Measurements from ENCODE around the gene HEBP2. TPM values are rescaled to one million over a fixed set of nuclear protein-coding genes. Genes with fewer than 3 reads are reported as not detected.
"Not testable (repeated sequence)": the region's sequence is repeated elsewhere in the genome, so short reads cannot be mapped to it uniquely, and the experiment has no call there.

The HEBP2 gene
- total RNA-seq, 1 experiment from 2014 or later = 71.2 TPM

GRCh38 chr6:138422861-138423260, 18.8 kb downstream of the HEBP2 start:
- Mint-ChIP-seq H3K9me3 (ENCODE audit: unreplicated experiment) (no peaks in the 10 kb centered on the region), H3K36me3 (ENCODE audit: insufficient read depth, unreplicated experiment) (peaks cover 32% of the 10 kb centered on the region), H3K4me1 (ENCODE audit: insufficient read depth, unreplicated experiment) (peaks cover 6% of the 10 kb centered on the region), H3K27me3 (ENCODE audit: insufficient read depth, unreplicated experiment) (no peaks in the 10 kb centered on the region), H3K27ac (ENCODE audit: low read depth, unreplicated experiment) (no peak overlapping the region), H3K4me3 (ENCODE audit: unreplicated experiment) (no peak overlapping the region)
- no peak for DNase-seq (ENCODE audit: unreplicated experiment)
- intact Hi-C loops (cut with micrococcal nuclease) = no loop called here
- POLR2A ChIA-PET = interaction anchor here (0.8 to 1.4 kb wide), 4 partner anchors 12 to 21 kb away, joined by 3 to 6 read pairs (median 4); no protein-coding TSS in a partner anchor
- CTCF ChIA-PET = interaction anchor here (0.6 to 1.0 kb wide), 3 partner anchors 8 to 307 kb away, joined by 3 to 4 read pairs (median 4); no protein-coding TSS in a partner anchor
- no peak for TF ChIP-seq CTCF (IDR thresholded peaks at IDR 0.05; ENCODE audit: unreplicated experiment)
- BruUV-seq (replicated peaks) = no TSS peak

GRCh38 chr6:138424004-138424904, 20.2 kb downstream of the HEBP2 start:
- BruUV-seq (replicated peaks) = no TSS peak
- H3K36me3 Mint-ChIP-seq (ENCODE audit: insufficient read depth, unreplicated experiment) = peaks cover 30% of the 10 kb centered on the region
- H3K9me3 Mint-ChIP-seq (ENCODE audit: unreplicated experiment) = no peaks in the 10 kb centered on the region
- CTCF ChIA-PET = interaction anchor here (0.6 to 10.5 kb wide), 6 partner anchors 31 to 339 kb away, joined by 3 to 213 read pairs (median 6); no protein-coding TSS in a partner anchor
- POLR2A ChIA-PET = interaction anchor here (0.6 to 1.4 kb wide), 2 partner anchors 13 to 236 kb away, joined by 4 read pairs; no protein-coding TSS in a partner anchor
- H3K4me3 Mint-ChIP-seq (ENCODE audit: unreplicated experiment) = no peak overlapping the region
- intact Hi-C loops (cut with micrococcal nuclease) = no loop called here
- peaks cover 6% of the 10 kb centered on the region for H3K4me1 Mint-ChIP-seq (ENCODE audit: insufficient read depth, unreplicated experiment)
- TF ChIP-seq CTCF (IDR thresholded peaks at IDR 0.05; ENCODE audit: unreplicated experiment) = no peak
- DNase-seq (ENCODE audit: unreplicated experiment) = no peak
- H3K27ac Mint-ChIP-seq (ENCODE audit: low read depth, unreplicated experiment) = no peak overlapping the region
- H3K27me3 Mint-ChIP-seq (ENCODE audit: insufficient read depth, unreplicated experiment) = no peaks in the 10 kb centered on the region

DNA sequence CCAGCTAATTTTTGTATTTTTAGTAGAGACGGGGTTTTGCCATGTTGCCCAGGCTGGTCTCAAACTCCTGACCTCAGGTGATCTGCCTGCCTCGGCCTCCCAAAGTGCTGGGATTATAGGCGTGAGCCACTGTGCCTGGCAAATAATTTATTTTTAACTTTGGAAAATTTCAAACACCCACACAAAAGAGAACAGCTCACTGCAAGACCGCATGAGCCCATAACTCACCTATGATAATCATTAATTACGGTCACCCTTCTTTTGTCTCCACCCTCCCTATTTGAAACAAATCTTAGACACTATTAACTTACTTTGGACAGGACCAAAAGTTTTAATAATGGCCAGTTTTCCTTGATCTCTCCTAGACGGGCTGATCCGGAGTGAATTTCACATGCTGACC, 21.2 kb downstream of the HEBP2 start:
- H3K4me3 Mint-ChIP-seq (ENCODE audit: unreplicated experiment); BruUV-seq (replicated peaks); DNase-seq (ENCODE audit: unreplicated experiment); H3K27me3 Mint-ChIP-seq (ENCODE audit: insufficient read depth, unreplicated experiment); H3K9me3 Mint-ChIP-seq (ENCODE audit: unreplicated experiment); H3K4me1 Mint-ChIP-seq (ENCODE audit: insufficient read depth, unreplicated experiment); intact Hi-C loops (cut with micrococcal nuclease); H3K27ac Mint-ChIP-seq (ENCODE audit: low read depth, unreplicated experiment): not testable (repeated sequence)
- ChIA-PET CTCF (interaction anchor here (0.8 to 10.5 kb wide), 5 partner anchors 83 to 423 kb away, joined by 3 to 213 read pairs (median 9); no protein-coding TSS in a partner anchor), POLR2A (interaction anchor here (1.3 kb wide), 1 partner anchor 96 kb away, joined by 7 read pairs; no protein-coding TSS in a partner anchor)
- peaks cover 30% of the 10 kb centered on the region for H3K36me3 Mint-ChIP-seq (ENCODE audit: insufficient read depth, unreplicated experiment)

- H3K9me3 Mint-ChIP-seq (ENCODE audit: unreplicated experiment) = no peaks in the 10 kb centered on the region
- POLR2A ChIA-PET = interaction anchor here (0.6 to 0.8 kb wide), 3 partner anchors 78 to 310 kb away, joined by 3 to 4 read pairs (median 3); no protein-coding TSS in a partner anchor
- CTCF ChIA-PET = interaction anchor here (0.6 to 10.5 kb wide), 9 partner anchors 9 to 339 kb away, joined by 3 to 213 read pairs (median 7); no protein-coding TSS in a partner anchor
- H3K4me1 Mint-ChIP-seq (ENCODE audit: insufficient read depth, unreplicated experiment) = peaks cover 6% of the 10 kb centered on the region
- H3K4me3 Mint-ChIP-seq (ENCODE audit: unreplicated experiment) = no peak overlapping the region
- no peak overlapping the region for H3K27ac Mint-ChIP-seq (ENCODE audit: low read depth, unreplicated experiment)
- H3K36me3 Mint-ChIP-seq (ENCODE audit: insufficient read depth, unreplicated experiment) = peaks cover 26% of the 10 kb centered on the region
- H3K27me3 Mint-ChIP-seq (ENCODE audit: insufficient read depth, unreplicated experiment) = no peaks in the 10 kb centered on the region
- intact Hi-C loops (cut with micrococcal nuclease) = no loop called here
- no peak for TF ChIP-seq CTCF (IDR thresholded peaks at IDR 0.05; ENCODE audit: unreplicated experiment)
- DNase-seq (ENCODE audit: unreplicated experiment) = no peak
- BruUV-seq (replicated peaks) = no TSS peak
Measured at GRCh38 chr6:138426500-138427123, 22.6 kb downstream of the HEBP2 start.
